GM21360 (cell line): ENCODE results near the gene ARHGAP12.
"Not testable (repeated sequence)": the region's sequence is repeated elsewhere in the genome, so short reads cannot be mapped to it uniquely, and the experiment has no call there.

ENCODE experiments used
- ATAC-seq: cut with Tn5 transposase; IDR thresholded peaks from one replicate; pipeline ENCODE4 v1.9.1; 2021; ENCODE audit warnings: mild to moderate bottlenecking, moderate library complexity; ENCODE audit not compliant: unreplicated experiment

Gene ARHGAP12

GRCh38 chr10:31928549-31929260 is at the start of gene ARHGAP12:
Gene ARHGAP12 (minus strand): TSS chr10:31928831. CDS start chr10:31908855, 19,976 bp downstream.
- ATAC-seq, result peak; percentile 73

- ATAC-seq, result no peak
These were observed 49.5 kb upstream of the ARHGAP12 start for GRCh38 chr10:31978156-31978483.

- no peak for ATAC-seq
These were observed 49.0 kb upstream of the ARHGAP12 start for GRCh38 chr10:31977440-31978155.

GRCh38 chr10:31975157-31975765 is 46.6 kb upstream of the ARHGAP12 start:
- no peak for ATAC-seq

- no peak for ATAC-seq
These were observed 45.9 kb upstream of the ARHGAP12 start for GRCh38 chr10:31974434-31975124.

- no peak for ATAC-seq
These were observed 43.9 kb upstream of the ARHGAP12 start for GRCh38 chr10:31972519-31973041.

- ATAC-seq, result not testable (repeated sequence)
These were observed 41.2 kb upstream of the ARHGAP12 start for GRCh38 chr10:31969847-31970246.

- no peak for ATAC-seq
These were observed 35.0 kb upstream of the ARHGAP12 start for GRCh38 chr10:31963589-31963980.

- ATAC-seq, result no peak
These were observed 34.4 kb upstream of the ARHGAP12 start for GRCh38 chr10:31962826-31963588.

- ATAC-seq, result no peak
These were observed 32.8 kb upstream of the ARHGAP12 start for GRCh38 chr10:31961277-31962074.

GRCh38 chr10:31959461-31960173 is 31.0 kb upstream of the ARHGAP12 start:
- ATAC-seq, result no peak

GRCh38 chr10:31958856-31959255 is 30.2 kb upstream of the ARHGAP12 start:
- no peak for ATAC-seq

- ATAC-seq, result no peak
These were observed 27.7 kb upstream of the ARHGAP12 start for GRCh38 chr10:31956200-31956946.

GRCh38 chr10:31954410-31955191 is 26.0 kb upstream of the ARHGAP12 start:
- ATAC-seq, result no peak

- no peak for ATAC-seq
These were observed 24.8 kb upstream of the ARHGAP12 start for GRCh38 chr10:31953480-31953879.

- ATAC-seq, result no peak
These were observed 24.4 kb upstream of the ARHGAP12 start for GRCh38 chr10:31953080-31953479.

- ATAC-seq, result no peak
These were observed 23.4 kb upstream of the ARHGAP12 start for GRCh38 chr10:31952066-31952465.

GRCh38 chr10:31949266-31949665 is 20.6 kb upstream of the ARHGAP12 start:
- no peak for ATAC-seq
